K562 (cell line): Measurements from ENCODE around the gene COL15A1. TPM values are rescaled to one million over a fixed set of nuclear protein-coding genes. Genes with fewer than 3 reads are reported as not detected.

Experiments used
- ATAC-seq: fragments of 200-7000 bp; cut with Tn5 transposase; 3 replicates; pipeline ENCODE4 v1.9.1; 2020; ENCODE audit warnings: moderate library complexity
- BruUV-seq: library from RNA; stranded (reverse); fragments of 400-500 nt; replicated peaks from 2 replicates; lab custom pipeline; 2021; lab: Mats Ljungman, UMichigan
- CTCF ChIA-PET: fragments of 300-600 bp; formaldehyde crosslinking; extraction: SDS; loops from one replicate; lab custom pipeline; 2021; ENCODE audit warnings: low intra/inter-chr PET ratio; lab: Yijun Ruan, JAX
- POLR2A ChIA-PET: fragments of 300-600, 350-650 bp; sonication (Branson Sonifier 250); formaldehyde crosslinking; extraction: SDS; loops from one replicate; lab custom pipeline; 2021; ENCODE audit warnings: antibody characterized with exemption, inconsistent platforms; lab: Yijun Ruan, JAX
- DNase-seq, 4 experiments: peaks; one replicate each; pipeline versions ENCODE4 v3.0.0 to v3.0.0-alpha.2; 2011 to 2018; ENCODE audit warnings: low spot score in 3 of 4, mixed read lengths in 3 of 4; ENCODE audit errors: extremely low read depth in 1 of 4
- FAIRE-seq: peaks from 2 replicates; lab custom pipeline; 2011; peaks lifted over from hg19 to GRCh38; lab: Jason Lieb, UNC
- H2AFZ ChIP-seq: 2 replicates; pipeline ENCODE4 v1.6.0; 2011; ENCODE audit warnings: low read depth, low read length, control low read depth, inconsistent platforms
- H3K27ac ChIP-seq: fragments of 200-600 bp; 3 replicates; pipeline ENCODE4 v1.8.0; 2011; ENCODE audit warnings: low read depth, mild to moderate bottlenecking, control low read depth, inconsistent platforms, low read length, moderate library complexity, mixed read lengths; ENCODE audit errors: extremely low read depth
- H3K27me3 ChIP-seq, 2 experiments: fragments of 300-600 bp in 1 of 2; 2 replicates in 1 of 2; 3 replicates in 1 of 2; pipeline versions ENCODE4 v1.6.0 to v1.8.0; 2011; ENCODE audit warnings: inconsistent platforms in 2 of 2, low read length in 2 of 2, mild to moderate bottlenecking in 1 of 2, mixed read lengths in 1 of 2, moderate library complexity in 1 of 2; ENCODE audit not compliant: control insufficient read depth in 2 of 2, insufficient read depth in 2 of 2
- H3K36me3 ChIP-seq: fragments of 300-600 bp; 3 replicates; pipeline ENCODE4 v1.8.0; 2011; ENCODE audit warnings: mild to moderate bottlenecking, low read length, inconsistent platforms; ENCODE audit not compliant: control insufficient read depth, insufficient read depth
- H3K4me1 ChIP-seq, 2 experiments: fragments of 200-600 bp in 1 of 2; replicated peaks in 1 of 2; 2 replicates in 1 of 2; 3 replicates in 1 of 2; pipeline versions ENCODE4 v1.5.1 to v1.8.0; 2011; ENCODE audit warnings: inconsistent platforms in 2 of 2, low read length in 2 of 2, mild to moderate bottlenecking in 1 of 2, mixed read lengths in 1 of 2, moderate library complexity in 1 of 2; ENCODE audit not compliant: control insufficient read depth in 2 of 2, insufficient read depth in 2 of 2
- H3K4me2 ChIP-seq: 2 replicates; pipeline ENCODE4 v1.6.1; 2011; ENCODE audit warnings: low read length, control low read depth, inconsistent platforms, mixed read lengths; ENCODE audit not compliant: insufficient read depth
- H3K4me3 ChIP-seq: fragments of 200-600 bp; sonication (generic), shearing (Covaris generic); 2 replicates; pipeline ENCODE4 v1.5.1; 2016; ENCODE audit warnings: control low read depth, inconsistent platforms
- H3K79me2 ChIP-seq: fragments of 200-600 bp; 3 replicates; pipeline ENCODE4 v1.8.0; 2011; ENCODE audit warnings: low read length, inconsistent platforms; ENCODE audit not compliant: control insufficient read depth, insufficient read depth
- H3K9ac ChIP-seq, 2 experiments: 2 replicates each; pipeline versions ENCODE4 v1.6.0 to v1.6.1; 2011; ENCODE audit warnings: low read depth in 2 of 2, low read length in 2 of 2, control low read depth in 1 of 2, inconsistent platforms in 1 of 2, mild to moderate bottlenecking in 1 of 2, mixed read lengths in 1 of 2; ENCODE audit not compliant: insufficient read depth in 1 of 2
- H3K9me1 ChIP-seq: one replicate; pipeline ENCODE4 v1.6.0; 2011; ENCODE audit warnings: inconsistent platforms, mild to moderate bottlenecking, low read length, moderate library complexity; ENCODE audit not compliant: control insufficient read depth, insufficient read depth
- H3K9me3 ChIP-seq: replicated peaks from 2 replicates; pipeline ENCODE4 v1.5.1; 2011; ENCODE audit warnings: low read depth, low read length, inconsistent platforms; ENCODE audit not compliant: control insufficient read depth, insufficient read depth
- H4K20me1 ChIP-seq: replicated peaks from 2 replicates; pipeline ENCODE4 v1.6.1; 2011; ENCODE audit warnings: low read length, inconsistent platforms, mixed read lengths; ENCODE audit not compliant: control insufficient read depth, insufficient read depth
- GABPB2 ChIP-seq: fragments of 250-450 bp; sonication (Bioruptor Pico); conservative IDR thresholded peaks from 2 replicates; pipeline ENCODE4 v1.5.1; 2021; ENCODE audit warnings: mild to moderate bottlenecking
- HNRNPL ChIP-seq: fragments of 200-400 bp; formaldehyde crosslinking; IDR thresholded peaks from 2 replicates; pipeline ENCODE4 v1.6.1; 2017; ENCODE audit warnings: low read depth, mild to moderate bottlenecking, low read length
- RAD51 ChIP-seq: fragments of 450-650 bp; IDR thresholded peaks from 2 replicates; pipeline ENCODE4 v1.7.1; 2016; ENCODE audit warnings: low read depth, mild to moderate bottlenecking, borderline replicate concordance
- ZNF146 ChIP-seq: IDR thresholded peaks from one replicate; pipeline ENCODE4 v1.6.1; 2018; ENCODE audit warnings: missing compliant biosample characterization; ENCODE audit not compliant: unreplicated experiment
- ZNF707 ChIP-seq: fragments of 250-450 bp; sonication (Bioruptor Pico); conservative IDR thresholded peaks from 2 replicates; pipeline ENCODE4 v1.8.0; 2022; ENCODE audit warnings: inconsistent platforms, mild to moderate bottlenecking, moderate library complexity
- WGBS: fragments of 100-300 bp; shearing (Covaris generic); methylation state at CpG from one replicate; pipeline ENCODE4 v1.1.6; 2016; ENCODE audit warnings: low coverage, mixed read lengths; ENCODE audit not compliant: insufficient coverage; ENCODE audit errors: missing lambda C conversion rate; 5-methylcytosine and 5-hydroxymethylcytosine counted together
- in situ Hi-C: fragments of 300-500 bp; cut with MboI; formaldehyde crosslinking; loops from 4 replicates; pipeline ENCODE4 v1.15.0; 2018; ENCODE audit warnings: inconsistent platforms, mixed read lengths
- intact Hi-C: fragments of 100-400 bp; cut with micrococcal nuclease; formaldehyde crosslinking; loops from 2 replicates; pipeline ENCODE4 v1.14.2; 2022
- polyA plus RNA-seq, 8 experiments: library from polyadenylated mRNA; depleted of rRNA in 4 of 8; stranded (reverse) in 5 of 8; unstranded in 3 of 8; fragments of >200 nt; fragmentation: Nextera tagmentation in 2 of 8; fragmentation: Illumina TruSeq in 1 of 8; extraction: Ambion mirVana in 2 of 8; extraction: Trizol in 1 of 8; gene quantifications; 2 replicates each; pipeline versions ENCODE4 v1.2.1 to v1.2.3, GENCODE V29; 2011 to 2014; ENCODE audit warnings: inconsistent platforms in 1 of 8, missing spikeins in 1 of 8
- total RNA-seq, 7 experiments: library from RNA; depleted of rRNA in 6 of 7; stranded (reverse); fragments of >200 nt in 6 of 7; fragmentation: Illumina TruSeq in 2 of 7; extraction: Trizol in 2 of 7; gene quantifications; 2 replicates each; pipeline versions ENCODE4 v1.2.1 to v1.2.3, GENCODE V29; 2011 to 2021; ENCODE audit warnings: low replicate concordance in 1 of 7
- TF ChIP-seq, protein P1 (sequence below): fragments of 250-450 bp; sonication (Bioruptor Pico); IDR thresholded peaks from 2 replicates; pipeline ENCODE4 v1.4.0; 2020; ENCODE audit warnings: mild to moderate bottlenecking, moderate library complexity, borderline replicate concordance
- TF ChIP-seq, protein P2 (sequence below), 2 experiments: fragments of 450-650 bp in 1 of 2; sonication (generic) in 1 of 2; formaldehyde crosslinking in 1 of 2; IDR thresholded peaks; 2 replicates each; pipeline versions ENCODE4 v1.7.1 to v1.9.0; 2016 to 2022; ENCODE audit warnings: inconsistent platforms in 1 of 2, mild to moderate bottlenecking in 1 of 2, missing genetic modification reagents in 1 of 2

COL15A1 gene
- total and polyA plus RNA-seq, 9 of the 15 experiments (the other 6 are each of a cell fraction or from before 2014, with no cell fraction given) = 0.46 to 5.1 (median 2.6) TPM

DNA sequence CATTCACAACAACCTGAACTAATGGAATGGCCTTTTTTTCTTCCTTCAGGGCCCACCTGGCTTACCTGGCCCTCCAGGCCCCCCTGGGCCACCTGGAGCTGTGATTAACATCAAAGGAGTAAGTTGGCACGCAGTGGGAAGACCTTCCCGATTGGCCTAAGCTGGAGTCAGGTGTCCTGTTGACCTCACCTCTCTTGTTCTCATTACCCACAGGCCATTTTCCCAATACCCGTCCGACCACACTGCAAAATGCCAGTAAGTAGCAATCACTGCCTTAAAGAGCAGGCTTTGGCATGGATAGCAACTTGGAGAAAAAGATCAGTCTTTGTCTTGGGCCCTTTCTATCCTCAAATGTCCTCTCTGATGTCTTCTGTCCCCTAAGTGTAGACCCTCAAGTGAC, 105.9 kb downstream of the COL15A1 start:
- H2AFZ ChIP-seq = no peak overlapping the region
- intact Hi-C loops (no loop called here), in situ Hi-C loops (no loop called here)
- H3K27me3 ChIP-seq = no peaks in the 10 kb centered on the region
- no peak overlapping the region for H3K4me3 ChIP-seq
- H3K4me2 ChIP-seq = no peak overlapping the region
- H3K27ac ChIP-seq = no peak overlapping the region
- CTCF ChIA-PET = no interaction called here
- BruUV-seq = no TSS peak
- no peak for DNase-seq
- no peak for ATAC-seq
- H3K79me2 ChIP-seq = no peaks in the 10 kb centered on the region
- peaks cover 2% of the 10 kb centered on the region; the same call in 1 of the 2 replicates for H3K9me3 ChIP-seq
- 60% methylated on average over 4 of the region's 4 CpGs for WGBS
- H4K20me1 ChIP-seq = no peaks in the 10 kb centered on the region
- no peaks in the 10 kb centered on the region for H3K36me3 ChIP-seq
- TF ChIP-seq ZNF707 (CRISPR knock-in tag) (no peak), RAD51 (no peak), HNRNPL (no peak), GABPB2 (CRISPR knock-in tag) (no peak), ZNF146 (no peak)
- TF ChIP-seq, protein P1, sequence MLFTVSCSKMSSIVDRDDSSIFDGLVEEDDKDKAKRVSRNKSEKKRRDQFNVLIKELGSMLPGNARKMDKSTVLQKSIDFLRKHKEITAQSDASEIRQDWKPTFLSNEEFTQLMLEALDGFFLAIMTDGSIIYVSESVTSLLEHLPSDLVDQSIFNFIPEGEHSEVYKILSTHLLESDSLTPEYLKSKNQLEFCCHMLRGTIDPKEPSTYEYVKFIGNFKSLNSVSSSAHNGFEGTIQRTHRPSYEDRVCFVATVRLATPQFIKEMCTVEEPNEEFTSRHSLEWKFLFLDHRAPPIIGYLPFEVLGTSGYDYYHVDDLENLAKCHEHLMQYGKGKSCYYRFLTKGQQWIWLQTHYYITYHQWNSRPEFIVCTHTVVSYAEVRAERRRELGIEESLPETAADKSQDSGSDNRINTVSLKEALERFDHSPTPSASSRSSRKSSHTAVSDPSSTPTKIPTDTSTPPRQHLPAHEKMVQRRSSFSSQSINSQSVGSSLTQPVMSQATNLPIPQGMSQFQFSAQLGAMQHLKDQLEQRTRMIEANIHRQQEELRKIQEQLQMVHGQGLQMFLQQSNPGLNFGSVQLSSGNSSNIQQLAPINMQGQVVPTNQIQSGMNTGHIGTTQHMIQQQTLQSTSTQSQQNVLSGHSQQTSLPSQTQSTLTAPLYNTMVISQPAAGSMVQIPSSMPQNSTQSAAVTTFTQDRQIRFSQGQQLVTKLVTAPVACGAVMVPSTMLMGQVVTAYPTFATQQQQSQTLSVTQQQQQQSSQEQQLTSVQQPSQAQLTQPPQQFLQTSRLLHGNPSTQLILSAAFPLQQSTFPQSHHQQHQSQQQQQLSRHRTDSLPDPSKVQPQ = no peak
- TF ChIP-seq, protein P2, sequence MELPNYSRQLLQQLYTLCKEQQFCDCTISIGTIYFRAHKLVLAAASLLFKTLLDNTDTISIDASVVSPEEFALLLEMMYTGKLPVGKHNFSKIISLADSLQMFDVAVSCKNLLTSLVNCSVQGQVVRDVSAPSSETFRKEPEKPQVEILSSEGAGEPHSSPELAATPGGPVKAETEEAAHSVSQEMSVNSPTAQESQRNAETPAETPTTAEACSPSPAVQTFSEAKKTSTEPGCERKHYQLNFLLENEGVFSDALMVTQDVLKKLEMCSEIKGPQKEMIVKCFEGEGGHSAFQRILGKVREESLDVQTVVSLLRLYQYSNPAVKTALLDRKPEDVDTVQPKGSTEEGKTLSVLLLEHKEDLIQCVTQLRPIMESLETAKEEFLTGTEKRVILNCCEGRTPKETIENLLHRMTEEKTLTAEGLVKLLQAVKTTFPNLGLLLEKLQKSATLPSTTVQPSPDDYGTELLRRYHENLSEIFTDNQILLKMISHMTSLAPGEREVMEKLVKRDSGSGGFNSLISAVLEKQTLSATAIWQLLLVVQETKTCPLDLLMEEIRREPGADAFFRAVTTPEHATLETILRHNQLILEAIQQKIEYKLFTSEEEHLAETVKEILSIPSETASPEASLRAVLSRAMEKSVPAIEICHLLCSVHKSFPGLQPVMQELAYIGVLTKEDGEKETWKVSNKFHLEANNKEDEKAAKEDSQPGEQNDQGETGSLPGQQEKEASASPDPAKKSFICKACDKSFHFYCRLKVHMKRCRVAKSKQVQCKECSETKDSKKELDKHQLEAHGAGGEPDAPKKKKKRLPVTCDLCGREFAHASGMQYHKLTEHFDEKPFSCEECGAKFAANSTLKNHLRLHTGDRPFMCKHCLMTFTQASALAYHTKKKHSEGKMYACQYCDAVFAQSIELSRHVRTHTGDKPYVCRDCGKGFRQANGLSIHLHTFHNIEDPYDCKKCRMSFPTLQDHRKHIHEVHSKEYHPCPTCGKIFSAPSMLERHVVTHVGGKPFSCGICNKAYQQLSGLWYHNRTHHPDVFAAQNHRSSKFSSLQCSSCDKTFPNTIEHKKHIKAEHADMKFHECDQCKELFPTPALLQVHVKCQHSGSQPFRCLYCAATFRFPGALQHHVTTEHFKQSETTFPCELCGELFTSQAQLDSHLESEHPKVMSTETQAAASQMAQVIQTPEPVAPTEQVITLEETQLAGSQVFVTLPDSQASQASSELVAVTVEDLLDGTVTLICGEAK (IDR thresholded peaks at IDR 0.05) = no peak
- TF ChIP-seq, protein P2 (CRISPR knock-in tag; IDR thresholded peaks at IDR 0.05) = no peak
- TF ChIP-seq, all 486 proteins: peak for 0
- FAIRE-seq = no peak
- POLR2A ChIA-PET = interaction anchor here (0.6 to 1.3 kb wide), 4 partner anchors 10 to 130 kb away, joined by 3 to 6 read pairs (median 3); no protein-coding TSS in a partner anchor
- no peak overlapping the region for H3K9ac ChIP-seq
- H3K9me1 ChIP-seq = no peaks in the 10 kb centered on the region
- peaks cover 14 to 41% of the 10 kb centered on the region in 2 experiments for H3K4me1 ChIP-seq
